GM10248 (cell line): ENCODE results near the gene SUMF1.

Experiments used
- CTCF ChIA-PET: fragments of 300-600 bp; sonication (Branson Sonifier 250); formaldehyde crosslinking; extraction: SDS; loops from one replicate; lab custom pipeline; 2021; ENCODE audit warnings: antibody characterized with exemption; lab: Yijun Ruan, JAX
- POLR2A ChIA-PET: fragments of 350-650 bp; sonication (Branson Sonifier 250); formaldehyde crosslinking; extraction: SDS; loops from one replicate; lab custom pipeline; 2020; ENCODE audit warnings: antibody characterized with exemption; lab: Yijun Ruan, JAX
- DNase-seq: peaks from one replicate; pipeline ENCODE4 v3.0.0; 2012; ENCODE audit errors: extremely low spot score
- CTCF ChIP-seq: IDR thresholded peaks from 2 replicates; pipeline ENCODE4 v1.5.1; 2012; ENCODE audit warnings: mild to moderate bottlenecking, low read depth; ENCODE audit errors: extremely low read depth, missing control alignments, control extremely low read depth

The SUMF1 gene

GRCh38 chr3:4356220-4356540, 110.9 kb downstream of the SUMF1 start:
- CTCF ChIA-PET, result interaction anchor here (1.1 to 1.5 kb wide), 3 partner anchors 9 to 701 kb away, joined by 3 read pairs; no protein-coding TSS in a partner anchor
- POLR2A ChIA-PET, result no interaction called here
- DNase-seq, result no peak
- no peak for TF ChIP-seq CTCF

GRCh38 chr3:4355401-4356219, 111.5 kb downstream of the SUMF1 start:
- POLR2A ChIA-PET, result no interaction called here
- no peak for TF ChIP-seq CTCF
- CTCF ChIA-PET, result interaction anchor here (1.1 to 1.5 kb wide), 3 partner anchors 9 to 702 kb away, joined by 3 read pairs; no protein-coding TSS in a partner anchor
- no peak for DNase-seq

- ChIA-PET POLR2A (no interaction called here), CTCF (interaction anchor here (1.1 to 4.1 kb wide), 20 partner anchors 10 to 286 kb away, joined by 3 to 88 read pairs (median 6); partner anchors contain the start of genes ITPR1 and SUMF1)
- no peak for TF ChIP-seq CTCF
- no peak for DNase-seq
Measured at GRCh38 chr3:4351872-4352271, 115.2 kb downstream of the SUMF1 start.

- TF ChIP-seq CTCF, result no peak
- ChIA-PET POLR2A (interaction anchor here (0.7 kb wide), 1 partner anchor 263 kb away, joined by 3 read pairs; no protein-coding TSS in a partner anchor), CTCF (interaction anchor here (0.6 to 4.1 kb wide), 62 partner anchors 9 to 707 kb away, joined by 3 to 88 read pairs (median 4); partner anchors contain the start of genes ITPR1 and SUMF1)
- peak; percentile 31 for DNase-seq
Measured at GRCh38 chr3:4351164-4351855, 115.8 kb downstream of the SUMF1 start.

GRCh38 chr3:4350789-4351163, 116.3 kb downstream of the SUMF1 start:
- ChIA-PET POLR2A (interaction anchor here (0.7 kb wide), 1 partner anchor 264 kb away, joined by 3 read pairs; no protein-coding TSS in a partner anchor), CTCF (interaction anchor here (0.6 to 4.1 kb wide), 66 partner anchors 9 to 708 kb away, joined by 3 to 88 read pairs (median 4); partner anchors contain the start of genes ITPR1 and SUMF1)
- DNase-seq, result peak; percentile 72
- TF ChIP-seq CTCF, result peak; percentile 63

- DNase-seq, result no peak
- ChIA-PET POLR2A (no interaction called here), CTCF (interaction anchor here (1.0 to 5.7 kb wide), 6 partner anchors 8 to 367 kb away, joined by 3 to 27 read pairs (median 3); no protein-coding TSS in a partner anchor)
- TF ChIP-seq CTCF, result no peak
Measured at GRCh38 chr3:4343258-4343657, 123.8 kb downstream of the SUMF1 start.
